Measurements from ENCODE around the gene HOXB9. TPM values are rescaled to one million over a fixed set of nuclear protein-coding genes. Genes with fewer than 3 reads are reported as not detected.

The HOXB9 gene
- total and polyA plus RNA-seq, 9 of the 15 experiments (the other 6 are each of a cell fraction or from before 2014, with no cell fraction given) = 3.1 to 196 (median 77.6) TPM

DNA sequence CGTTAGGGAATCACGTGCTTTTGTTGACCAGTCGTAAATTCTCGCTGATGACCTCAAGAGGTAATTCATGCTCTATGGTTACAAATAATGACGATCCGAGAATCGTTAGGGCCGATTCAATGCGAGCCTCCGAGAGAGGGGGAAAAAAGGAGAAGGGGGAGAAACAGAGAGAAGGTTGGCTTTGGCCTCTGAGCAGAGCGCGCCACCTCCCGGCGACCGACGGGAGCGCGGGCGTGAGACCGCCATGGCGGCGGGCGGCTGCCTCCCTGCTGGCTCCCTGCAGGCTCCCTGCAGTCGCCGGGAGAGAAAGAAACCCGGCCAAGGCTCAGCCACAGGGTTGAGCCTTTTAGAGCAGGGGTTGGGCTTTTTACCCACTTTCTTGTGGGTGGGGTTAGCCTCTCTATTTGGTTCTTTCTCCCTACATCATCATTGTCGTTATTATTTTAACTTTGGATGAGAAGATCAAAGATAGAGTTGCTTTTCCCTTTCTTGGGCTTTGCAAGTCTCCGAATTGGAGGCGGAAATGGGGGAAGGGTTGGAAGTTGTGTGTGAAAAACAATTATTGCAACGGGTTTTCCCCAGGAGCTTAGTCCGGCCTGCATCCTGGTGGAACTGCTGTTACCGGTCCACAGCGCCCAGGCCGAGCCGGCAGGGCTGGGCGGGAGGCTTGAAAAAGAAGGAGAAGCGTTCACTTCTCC lies 32.2 kb downstream of the HOXB9 start (continued):
- TF ChIP-seq MCM2 (IDR thresholded peaks at IDR 0.05; ENCODE audit: low read depth) (no peak), RFX5 (IDR thresholded peaks at IDR 0.05; ENCODE audit: low read depth, low read length) (no peak), SMARCC2 (IDR thresholded peaks at IDR 0.05; ENCODE audit: low read depth) (no peak), POLR3G (IDR thresholded peaks at IDR 0.05; ENCODE audit: extremely low read depth, insufficient read length, insufficient replicate concordance) (no peak), TCFL5 (CRISPR knock-in tag; conservative IDR thresholded peaks at IDR 0.05) (no peak), ATF1 (CRISPR knock-in tag; IDR thresholded peaks at IDR 0.05) (no peak), ATF1 (tag; IDR thresholded peaks at IDR 0.05) (no peak), ZNF707 (CRISPR knock-in tag; conservative IDR thresholded peaks at IDR 0.05) (no peak), FOS (IDR thresholded peaks at IDR 0.05; ENCODE audit: extremely low read depth, insufficient read length) (no peak), SUPT5H (IDR thresholded peaks at IDR 0.05) (no peak), ZNF830 (CRISPR knock-in tag; IDR thresholded peaks at IDR 0.05) (no peak), CEBPG (CRISPR knock-in tag; IDR thresholded peaks at IDR 0.05) (no peak), CEBPG (tag; conservative IDR thresholded peaks at IDR 0.05 in 1 of 2, IDR thresholded peaks at IDR 0.05 in 1 of 2) (no peak), MEF2D (tag; conservative IDR thresholded peaks at IDR 0.05; ENCODE audit: low read depth) (no peak), FIP1L1 (IDR thresholded peaks at IDR 0.05; ENCODE audit: low read depth, low read length, poor library complexity, severe bottlenecking) (no peak), TBP (optimal IDR thresholded peaks at IDR 0.05; ENCODE audit: low read depth, low read length) (no peak), PYGO2 (tag; IDR thresholded peaks at IDR 0.05) (no peak), MAFK (IDR thresholded peaks at IDR 0.05; ENCODE audit: low read length) (no peak), HDAC3 (IDR thresholded peaks at IDR 0.05; ENCODE audit: borderline replicate concordance, partially characterized antibody) (no peak)
- TF ChIP-seq, protein P1, sequence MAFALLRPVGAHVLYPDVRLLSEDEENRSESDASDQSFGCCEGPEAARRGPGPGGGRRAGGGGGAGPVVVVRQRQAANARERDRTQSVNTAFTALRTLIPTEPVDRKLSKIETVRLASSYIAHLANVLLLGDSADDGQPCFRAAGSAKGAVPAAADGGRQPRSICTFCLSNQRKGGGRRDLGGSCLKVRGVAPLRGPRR (CRISPR knock-in tag; IDR thresholded peaks at IDR 0.05) = no peak
- TF ChIP-seq, protein P2, sequence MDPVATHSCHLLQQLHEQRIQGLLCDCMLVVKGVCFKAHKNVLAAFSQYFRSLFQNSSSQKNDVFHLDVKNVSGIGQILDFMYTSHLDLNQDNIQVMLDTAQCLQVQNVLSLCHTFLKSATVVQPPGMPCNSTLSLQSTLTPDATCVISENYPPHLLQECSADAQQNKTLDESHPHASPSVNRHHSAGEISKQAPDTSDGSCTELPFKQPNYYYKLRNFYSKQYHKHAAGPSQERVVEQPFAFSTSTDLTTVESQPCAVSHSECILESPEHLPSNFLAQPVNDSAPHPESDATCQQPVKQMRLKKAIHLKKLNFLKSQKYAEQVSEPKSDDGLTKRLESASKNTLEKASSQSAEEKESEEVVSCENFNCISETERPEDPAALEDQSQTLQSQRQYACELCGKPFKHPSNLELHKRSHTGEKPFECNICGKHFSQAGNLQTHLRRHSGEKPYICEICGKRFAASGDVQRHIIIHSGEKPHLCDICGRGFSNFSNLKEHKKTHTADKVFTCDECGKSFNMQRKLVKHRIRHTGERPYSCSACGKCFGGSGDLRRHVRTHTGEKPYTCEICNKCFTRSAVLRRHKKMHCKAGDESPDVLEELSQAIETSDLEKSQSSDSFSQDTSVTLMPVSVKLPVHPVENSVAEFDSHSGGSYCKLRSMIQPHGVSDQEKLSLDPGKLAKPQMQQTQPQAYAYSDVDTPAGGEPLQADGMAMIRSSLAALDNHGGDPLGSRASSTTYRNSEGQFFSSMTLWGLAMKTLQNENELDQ (CRISPR knock-in tag; IDR thresholded peaks at IDR 0.05; ENCODE audit: borderline replicate concordance) = no peak
- TF ChIP-seq, protein P3, sequence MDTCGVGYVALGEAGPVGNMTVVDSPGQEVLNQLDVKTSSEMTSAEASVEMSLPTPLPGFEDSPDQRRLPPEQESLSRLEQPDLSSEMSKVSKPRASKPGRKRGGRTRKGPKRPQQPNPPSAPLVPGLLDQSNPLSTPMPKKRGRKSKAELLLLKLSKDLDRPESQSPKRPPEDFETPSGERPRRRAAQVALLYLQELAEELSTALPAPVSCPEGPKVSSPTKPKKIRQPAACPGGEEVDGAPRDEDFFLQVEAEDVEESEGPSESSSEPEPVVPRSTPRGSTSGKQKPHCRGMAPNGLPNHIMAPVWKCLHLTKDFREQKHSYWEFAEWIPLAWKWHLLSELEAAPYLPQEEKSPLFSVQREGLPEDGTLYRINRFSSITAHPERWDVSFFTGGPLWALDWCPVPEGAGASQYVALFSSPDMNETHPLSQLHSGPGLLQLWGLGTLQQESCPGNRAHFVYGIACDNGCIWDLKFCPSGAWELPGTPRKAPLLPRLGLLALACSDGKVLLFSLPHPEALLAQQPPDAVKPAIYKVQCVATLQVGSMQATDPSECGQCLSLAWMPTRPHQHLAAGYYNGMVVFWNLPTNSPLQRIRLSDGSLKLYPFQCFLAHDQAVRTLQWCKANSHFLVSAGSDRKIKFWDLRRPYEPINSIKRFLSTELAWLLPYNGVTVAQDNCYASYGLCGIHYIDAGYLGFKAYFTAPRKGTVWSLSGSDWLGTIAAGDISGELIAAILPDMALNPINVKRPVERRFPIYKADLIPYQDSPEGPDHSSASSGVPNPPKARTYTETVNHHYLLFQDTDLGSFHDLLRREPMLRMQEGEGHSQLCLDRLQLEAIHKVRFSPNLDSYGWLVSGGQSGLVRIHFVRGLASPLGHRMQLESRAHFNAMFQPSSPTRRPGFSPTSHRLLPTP (IDR thresholded peaks at IDR 0.05; ENCODE audit: borderline replicate concordance, extremely low read depth, insufficient read length) = no peak
- TF ChIP-seq, protein P4, sequence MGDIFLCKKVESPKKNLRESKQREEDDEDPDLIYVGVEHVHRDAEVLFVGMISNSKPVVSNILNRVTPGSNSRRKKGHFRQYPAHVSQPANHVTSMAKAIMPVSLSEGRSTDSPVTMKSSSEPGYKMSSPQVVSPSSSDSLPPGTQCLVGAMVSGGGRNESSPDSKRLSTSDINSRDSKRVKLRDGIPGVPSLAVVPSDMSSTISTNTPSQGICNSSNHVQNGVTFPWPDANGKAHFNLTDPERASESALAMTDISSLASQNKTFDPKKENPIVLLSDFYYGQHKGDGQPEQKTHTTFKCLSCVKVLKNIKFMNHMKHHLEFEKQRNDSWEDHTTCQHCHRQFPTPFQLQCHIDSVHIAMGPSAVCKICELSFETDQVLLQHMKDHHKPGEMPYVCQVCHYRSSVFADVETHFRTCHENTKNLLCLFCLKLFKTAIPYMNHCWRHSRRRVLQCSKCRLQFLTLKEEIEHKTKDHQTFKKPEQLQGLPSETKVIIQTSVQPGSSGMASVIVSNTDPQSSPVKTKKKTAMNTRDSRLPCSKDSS (IDR thresholded peaks at IDR 0.05; ENCODE audit: low read depth, partially characterized antibody) = no peak

Measured in K562 (cell line).